GM12801 (cell line): ENCODE data around the gene HPD.

Source experiments
- TF ChIP-seq, protein P1 (sequence below): IDR thresholded peaks from one replicate; pipeline ENCODE4 v1.5.1; 2011; ENCODE audit warnings: control low read depth; ENCODE audit not compliant: insufficient read length; ENCODE audit errors: extremely low read depth

The HPD gene

DNA sequence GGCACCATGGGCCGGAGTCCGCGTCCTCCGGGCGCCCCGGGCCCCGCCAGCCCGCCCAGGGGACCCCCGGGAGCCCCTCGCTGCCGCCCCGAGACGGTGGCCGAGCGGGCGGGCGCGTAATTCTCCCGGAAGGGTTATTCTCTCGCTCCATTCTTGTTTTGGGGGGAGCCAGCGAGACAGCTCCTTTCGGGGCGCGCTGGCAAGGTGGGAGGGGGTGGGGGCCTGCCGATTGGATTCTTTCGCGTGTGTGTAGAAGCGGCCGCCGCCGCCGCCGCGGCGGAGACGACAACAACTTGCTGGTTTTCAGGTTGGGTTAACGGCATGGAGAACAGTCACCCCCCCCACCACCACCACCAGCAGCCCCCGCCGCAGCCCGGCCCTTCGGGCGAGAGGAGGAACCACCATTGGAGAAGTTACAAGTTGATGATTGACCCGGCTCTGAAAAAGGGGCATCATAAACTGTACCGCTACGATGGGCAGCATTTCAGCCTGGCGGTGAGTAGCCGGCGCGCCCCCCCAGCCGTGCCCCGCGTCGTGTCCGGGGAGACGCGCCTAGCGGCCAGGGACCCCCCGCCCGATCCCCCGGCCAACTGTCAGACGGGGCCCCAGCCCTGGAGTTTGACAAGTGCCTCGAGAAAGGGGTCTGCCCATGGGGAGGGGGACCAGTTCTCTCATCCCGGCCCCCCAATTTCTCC lies 54.1 kb downstream of the HPD start:
- TF ChIP-seq, protein P1, sequence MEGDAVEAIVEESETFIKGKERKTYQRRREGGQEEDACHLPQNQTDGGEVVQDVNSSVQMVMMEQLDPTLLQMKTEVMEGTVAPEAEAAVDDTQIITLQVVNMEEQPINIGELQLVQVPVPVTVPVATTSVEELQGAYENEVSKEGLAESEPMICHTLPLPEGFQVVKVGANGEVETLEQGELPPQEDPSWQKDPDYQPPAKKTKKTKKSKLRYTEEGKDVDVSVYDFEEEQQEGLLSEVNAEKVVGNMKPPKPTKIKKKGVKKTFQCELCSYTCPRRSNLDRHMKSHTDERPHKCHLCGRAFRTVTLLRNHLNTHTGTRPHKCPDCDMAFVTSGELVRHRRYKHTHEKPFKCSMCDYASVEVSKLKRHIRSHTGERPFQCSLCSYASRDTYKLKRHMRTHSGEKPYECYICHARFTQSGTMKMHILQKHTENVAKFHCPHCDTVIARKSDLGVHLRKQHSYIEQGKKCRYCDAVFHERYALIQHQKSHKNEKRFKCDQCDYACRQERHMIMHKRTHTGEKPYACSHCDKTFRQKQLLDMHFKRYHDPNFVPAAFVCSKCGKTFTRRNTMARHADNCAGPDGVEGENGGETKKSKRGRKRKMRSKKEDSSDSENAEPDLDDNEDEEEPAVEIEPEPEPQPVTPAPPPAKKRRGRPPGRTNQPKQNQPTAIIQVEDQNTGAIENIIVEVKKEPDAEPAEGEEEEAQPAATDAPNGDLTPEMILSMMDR, result no peak

DNA sequence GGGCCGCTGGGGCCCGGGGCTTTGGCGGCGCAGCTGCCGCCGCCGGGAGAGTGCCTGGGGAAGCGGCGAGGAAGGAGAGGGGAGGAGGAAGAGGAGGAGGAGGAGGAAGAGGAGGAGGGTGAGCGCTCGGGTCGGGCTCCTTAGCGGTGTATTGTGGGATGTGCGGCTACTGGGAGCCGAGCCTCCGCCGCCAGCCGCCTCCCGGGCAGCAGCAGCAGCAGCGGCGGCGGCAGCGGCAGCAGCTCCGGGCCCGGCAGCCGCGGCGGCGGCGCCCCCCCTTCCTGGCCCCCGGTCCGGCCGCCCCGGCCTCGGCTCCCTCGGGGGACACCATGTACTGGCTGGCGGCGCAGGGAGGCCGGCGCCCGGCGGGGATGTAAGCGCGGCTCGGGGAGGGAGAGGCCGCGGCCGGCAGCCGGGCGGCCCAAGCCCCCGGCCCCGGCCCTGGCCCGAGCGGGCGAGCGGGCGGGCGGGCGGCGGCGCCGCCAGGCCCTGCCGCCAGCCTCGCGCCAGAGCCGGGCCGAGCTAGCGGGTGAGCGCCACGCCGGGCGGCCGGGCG lies 54.7 kb downstream of the HPD start, which contains the start of gene SETD1B:
SETD1B (plus strand) TSS at position 149 of the 556 bp plus-strand sequence. CDS start 729 bp downstream, outside the sequence.
- TF ChIP-seq, protein P1, result no peak

DNA sequence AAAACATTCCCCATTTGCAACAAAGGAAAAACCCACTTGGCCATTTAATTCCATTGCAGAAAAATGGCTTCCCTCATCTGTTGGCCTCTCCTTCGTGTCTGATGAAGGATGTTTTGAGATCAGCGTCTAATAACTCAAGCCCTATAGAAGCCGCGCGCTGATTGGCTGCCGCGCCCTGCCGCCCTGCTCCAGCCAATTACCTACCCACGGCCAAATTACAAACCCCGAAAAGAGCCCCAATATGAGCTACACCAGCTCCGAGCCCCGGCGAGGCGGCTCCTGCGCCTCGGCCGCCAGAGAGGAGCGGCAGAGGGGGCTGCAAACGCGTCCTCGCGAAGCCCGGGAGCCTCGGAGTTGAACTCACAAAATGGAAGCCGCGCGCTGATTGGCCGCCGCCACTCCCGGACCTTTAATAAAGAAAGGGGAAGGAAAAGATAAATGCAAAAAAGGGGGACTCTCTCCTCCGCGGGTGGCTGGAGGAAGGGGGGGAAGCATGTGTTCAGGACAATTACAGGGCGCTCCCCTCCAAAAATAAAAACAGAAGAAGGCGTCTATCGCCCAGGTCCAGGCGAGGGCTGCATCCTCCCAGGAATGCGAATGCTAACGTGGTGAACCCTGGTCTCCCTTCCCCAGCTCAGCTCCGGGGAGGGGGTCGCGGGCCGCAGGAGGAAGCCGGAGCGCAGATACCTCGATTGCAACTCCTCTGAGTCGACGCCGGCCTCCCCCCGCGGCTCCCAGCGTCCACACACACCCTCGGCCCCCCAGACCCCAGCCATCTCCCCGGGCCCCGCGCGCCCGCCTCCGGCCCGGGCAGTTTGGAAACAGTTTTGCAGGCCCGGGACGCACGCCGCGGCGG lies 55.6 kb downstream of the HPD start:
- TF ChIP-seq, protein P1, result no peak

DNA sequence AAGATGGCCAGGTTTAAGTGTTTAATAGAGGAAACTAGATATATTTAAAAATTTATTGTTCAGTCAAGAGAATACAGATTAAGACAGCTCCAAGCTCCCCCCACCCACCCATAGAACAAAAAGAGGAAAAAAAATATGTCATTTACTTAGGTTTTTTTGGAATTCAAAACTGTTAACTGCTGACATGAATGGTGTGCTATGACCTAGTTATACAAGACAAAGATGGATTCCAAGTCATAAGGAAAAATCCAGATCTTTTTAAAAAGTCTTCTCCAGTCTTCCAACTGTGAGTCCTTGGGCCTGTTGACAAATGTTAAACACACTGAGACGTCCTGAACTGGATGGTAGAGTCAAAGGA lies 56.2 kb downstream of the HPD start:
- TF ChIP-seq, protein P1, result no peak

DNA sequence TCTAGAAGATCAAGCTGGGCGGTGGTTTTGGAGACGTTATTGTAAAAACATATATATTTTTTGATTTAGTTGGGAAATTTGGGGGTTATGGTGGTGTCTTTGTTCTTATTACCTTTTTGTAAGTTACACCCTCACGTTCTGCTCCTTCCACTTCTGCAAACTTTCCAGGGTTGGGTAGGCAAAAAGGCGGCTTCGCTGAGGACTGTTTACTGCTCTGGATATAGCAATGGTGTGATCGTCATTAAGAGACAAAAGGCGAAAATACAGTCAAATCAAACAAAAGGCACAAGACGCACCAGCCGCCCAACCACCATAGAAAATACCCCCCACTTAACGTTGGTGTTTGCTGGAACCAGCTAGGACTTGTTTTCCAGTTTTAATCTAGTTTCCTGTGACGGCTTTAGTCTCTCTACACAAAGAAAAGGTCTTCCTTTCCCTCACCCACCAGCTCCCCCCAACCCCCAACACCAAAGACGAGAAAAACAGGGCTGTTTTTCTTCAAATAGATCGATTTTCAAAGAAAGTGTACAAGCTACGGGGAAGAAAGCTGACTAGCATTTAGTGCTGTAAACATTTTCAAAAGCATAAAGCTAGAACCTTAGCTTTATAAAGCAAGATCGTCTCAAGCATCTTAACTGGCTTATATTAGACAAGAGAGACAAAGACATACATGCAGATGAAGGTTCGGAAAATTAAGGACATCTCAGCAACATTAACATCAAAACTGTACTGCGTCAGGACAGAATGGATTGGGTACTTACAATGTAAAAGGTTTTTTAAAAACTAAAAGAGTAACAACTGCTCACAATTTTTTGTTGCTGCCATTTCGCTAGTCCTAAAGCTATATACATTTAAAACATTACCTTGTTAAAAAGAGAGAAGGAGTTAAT lies 56.8 kb downstream of the HPD start:
- TF ChIP-seq, protein P1, result no peak

DNA sequence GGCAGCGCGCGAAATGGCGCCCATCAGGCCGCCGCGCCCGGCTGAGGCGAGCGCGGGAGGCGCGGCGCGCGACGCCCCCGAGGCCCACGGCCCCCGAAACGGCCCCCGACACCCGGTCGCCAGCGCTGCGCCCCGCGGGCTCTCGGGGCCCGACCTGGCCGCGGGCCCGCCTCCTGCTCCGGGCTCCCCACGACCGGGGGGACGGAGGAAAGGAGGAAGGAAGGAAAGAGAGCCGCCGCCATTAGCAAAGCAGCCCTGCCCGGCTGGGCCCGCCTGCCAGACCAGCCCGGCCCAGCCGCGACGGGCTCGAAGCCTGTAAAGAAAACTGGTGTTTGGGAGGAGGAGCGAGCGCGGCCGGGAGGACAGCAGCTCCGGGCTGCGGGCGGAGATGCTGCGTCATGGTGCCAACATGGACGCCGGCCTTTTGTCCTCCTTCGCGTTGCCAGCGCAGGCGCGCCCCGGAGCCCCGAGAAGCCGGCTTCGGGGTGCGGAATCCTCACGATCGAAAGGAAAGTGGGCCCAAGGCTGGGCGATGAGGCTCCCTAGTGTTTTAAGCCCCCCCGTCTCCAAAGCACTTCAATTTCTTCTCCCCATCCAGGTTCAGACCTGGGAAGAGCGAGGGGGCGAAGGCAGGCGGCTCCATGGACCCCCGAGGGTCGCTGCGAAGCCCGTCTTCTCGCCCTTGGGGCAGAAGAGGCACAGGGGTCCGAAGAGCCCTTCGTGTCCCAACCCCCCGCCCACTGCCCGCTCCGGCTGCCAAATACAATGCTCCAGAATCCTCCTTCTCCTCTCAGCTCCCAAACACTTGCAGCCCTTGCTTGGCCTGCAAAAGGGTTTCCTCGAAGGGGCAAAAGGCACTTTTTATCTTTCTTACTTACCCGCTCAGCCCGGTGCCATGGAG lies 57.7 kb downstream of the HPD start:
- TF ChIP-seq, protein P1, result no peak
